HT1080 (cell line): ENCODE measurements around the gene HLA-F. TPM values are rescaled to one million over a fixed set of nuclear protein-coding genes. Genes with fewer than 3 reads are reported as not detected.

Experiments used
- DNase-seq: peaks from one replicate; pipeline ENCODE4 v3.0.0-alpha.2; 2015; ENCODE audit warnings: low read depth
- small RNA-seq: library from RNA; depleted of rRNA; stranded (forward); fragments of <200 nt; gene quantifications from one replicate; pipeline ENCODE3, GENCODE V24; 2014
- total RNA-seq: library from RNA; depleted of rRNA; stranded (reverse); fragments of >200 nt; shearing (Covaris generic); gene quantifications from 2 replicates; pipeline ENCODE4 v1.2.3, GENCODE V29; 2014; rRNA removed

Gene HLA-F
- total RNA-seq, 1 experiment from 2014 or later = 0.90 TPM

GRCh38 chr6:29759457-29759856 is 36.2 kb downstream of the HLA-F start:
- DNase-seq = no peak

- no peak for DNase-seq
Observed at GRCh38 chr6:29760328-29760727, 37.1 kb downstream of the HLA-F start.

- peak; percentile 11 for DNase-seq
Observed at GRCh38 chr6:29762051-29762450, 38.8 kb downstream of the HLA-F start.

GRCh38 chr6:29762781-29763214 is 39.6 kb downstream of the HLA-F start:
- DNase-seq = no peak

- peak; percentile 88 for DNase-seq
Observed at GRCh38 chr6:29763491-29764289, 40.5 kb downstream of the HLA-F start.

GRCh38 chr6:29764422-29765196 is 41.4 kb downstream of the HLA-F start:
- DNase-seq = no peak

- no peak for DNase-seq
Observed at GRCh38 chr6:29769336-29769735, 46.1 kb downstream of the HLA-F start.

GRCh38 chr6:29770306-29770705 is 47.1 kb downstream of the HLA-F start:
- no peak for DNase-seq

GRCh38 chr6:29776684-29777083 is 53.5 kb downstream of the HLA-F start:
- DNase-seq = no peak

Small RNA genes lying within 50 kb of the gene (small RNA-seq; reads per million reads assigned to genes)
- not detected for gene AL645939.2
- not detected for gene AL645939.3
- not detected for gene AL645939.4
- not detected for gene RF00019

Other genes with a start within 250 kb of the HLA-F start
- not detected in 2 replicates for gene MAS1L, start 235.5 kb upstream of the HLA-F start, total RNA-seq
- not detected in 2 replicates for gene UBD, start 163.7 kb upstream of the HLA-F start, total RNA-seq
- gene OR2H2, start 138.3 kb upstream of the HLA-F start, total RNA-seq = not detected in 2 replicates
- gene GABBR1, start 90.3 kb upstream of the HLA-F start, total RNA-seq = 5.4 and 10.4 TPM in 2 replicates
- not detected in 2 replicates for gene MOG, start 66.3 kb upstream of the HLA-F start, total RNA-seq
- not detected in 2 replicates for gene ZFP57, start 42.3 kb upstream of the HLA-F start, total RNA-seq
- not detected in 2 replicates for gene HLA-G, start 104.4 kb downstream of the HLA-F start, total RNA-seq
- gene HLA-A, start 219.1 kb downstream of the HLA-F start, total RNA-seq = 84.8 and 89.9 TPM in 2 replicates